WERI-Rb-1 (cell line): ENCODE data around the gene CFAP70.
"Not testable (repeated sequence)": the region's sequence is repeated elsewhere in the genome, so short reads cannot be mapped to it uniquely, and the experiment has no call there.

Source experiments
- DNase-seq: peaks from one replicate; pipeline ENCODE4 v3.0.0-alpha.2; 2020
- H3K27ac ChIP-seq: fragments of 250-450 bp; sonication (Bioruptor Pico); 2 replicates; pipeline ENCODE4 v1.5.1; 2020; ENCODE audit warnings: mild to moderate bottlenecking, moderate library complexity
- H3K27me3 ChIP-seq: fragments of 250-450 bp; sonication (Bioruptor Pico); 2 replicates; pipeline ENCODE4 v1.5.1; 2021; ENCODE audit warnings: mild to moderate bottlenecking, low read depth, moderate library complexity; ENCODE audit not compliant: insufficient read depth, severe bottlenecking
- H3K36me3 ChIP-seq: fragments of 250-450 bp; sonication (Bioruptor Pico); 2 replicates; pipeline ENCODE4 v1.5.1; 2020; ENCODE audit warnings: mild to moderate bottlenecking, moderate library complexity
- H3K4me3 ChIP-seq: 2 replicates; pipeline ENCODE4 v1.5.1; 2011; ENCODE audit warnings: low read depth, mild to moderate bottlenecking, control low read depth, low read length
- H3K9me3 ChIP-seq: fragments of 250-450 bp; sonication (Bioruptor Pico); 2 replicates; pipeline ENCODE4 v1.5.1; 2021; ENCODE audit warnings: mild to moderate bottlenecking, moderate library complexity; ENCODE audit not compliant: severe bottlenecking
- CTCF ChIP-seq: IDR thresholded peaks from 2 replicates; pipeline ENCODE4 v1.5.1; 2011; ENCODE audit warnings: low read depth, mild to moderate bottlenecking, control low read depth, inconsistent platforms, low read length

Gene CFAP70

GRCh38 chr10:73338801-73339368 is 19.8 kb downstream of the CFAP70 start:
- Histone ChIP-seq H3K27me3 (no peaks in the 10 kb centered on the region), H3K27ac (no peak overlapping the region), H3K4me3 (no peak overlapping the region), H3K9me3 (no peaks in the 10 kb centered on the region), H3K36me3 (no peaks in the 10 kb centered on the region)
- no peak for DNase-seq
- no peak for TF ChIP-seq CTCF

GRCh38 chr10:73333202-73333601 is 25.5 kb downstream of the CFAP70 start:
- DNase-seq: no peak
- TF ChIP-seq CTCF: no peak
- no peaks in the 10 kb centered on the region for H3K9me3 ChIP-seq
- no peaks in the 10 kb centered on the region for H3K36me3 ChIP-seq
- no peaks in the 10 kb centered on the region for H3K27me3 ChIP-seq
- no peak overlapping the region for H3K4me3 ChIP-seq
- no peak overlapping the region for H3K27ac ChIP-seq

- no peaks in the 10 kb centered on the region for H3K9me3 ChIP-seq
- no peak overlapping the region for H3K27ac ChIP-seq
- no peaks in the 10 kb centered on the region for H3K36me3 ChIP-seq
- DNase-seq: no peak
- no peak overlapping the region for H3K4me3 ChIP-seq
- no peak for TF ChIP-seq CTCF
- H3K27me3 ChIP-seq: no peaks in the 10 kb centered on the region
These were observed 26.3 kb downstream of the CFAP70 start for GRCh38 chr10:73332379-73332778.

GRCh38 chr10:73328523-73328922 is 30.1 kb downstream of the CFAP70 start:
- not testable (repeated sequence) for H3K4me3 ChIP-seq, H3K9me3 ChIP-seq, H3K27ac ChIP-seq, DNase-seq, H3K36me3 ChIP-seq, H3K27me3 ChIP-seq

GRCh38 chr10:73325290-73325689 is 33.4 kb downstream of the CFAP70 start:
- not testable (repeated sequence) for DNase-seq, H3K27ac ChIP-seq, H3K9me3 ChIP-seq, H3K36me3 ChIP-seq, H3K27me3 ChIP-seq, H3K4me3 ChIP-seq

- not testable (repeated sequence) for H3K4me3 ChIP-seq, H3K27me3 ChIP-seq, DNase-seq, H3K27ac ChIP-seq, H3K9me3 ChIP-seq, H3K36me3 ChIP-seq
These were observed 35.1 kb downstream of the CFAP70 start for GRCh38 chr10:73323582-73323981.

- Histone ChIP-seq H3K4me3 (no peak overlapping the region), H3K27me3 (no peaks in the 10 kb centered on the region), H3K36me3 (no peaks in the 10 kb centered on the region), H3K9me3 (no peaks in the 10 kb centered on the region), H3K27ac (no peak overlapping the region)
- TF ChIP-seq CTCF: no peak
- DNase-seq: no peak
These were observed 48.2 kb downstream of the CFAP70 start for GRCh38 chr10:73310475-73310874.
